SK-N-SH (cell line): ENCODE results near the gene DLG2. TPM values are rescaled to one million over a fixed set of nuclear protein-coding genes. Genes with fewer than 3 reads are reported as not detected.

Experiments
- CTCF ChIA-PET: fragments of 300-600, 350-600 bp; formaldehyde crosslinking; extraction: SDS; loops from one replicate; lab custom pipeline; 2021; lab: Yijun Ruan, JAX
- POLR2A ChIA-PET: fragments of 350-600 bp; sonication (Branson Sonifier 250); formaldehyde crosslinking; extraction: SDS; loops from one replicate; lab custom pipeline; 2020; ENCODE audit warnings: antibody characterized with exemption, inconsistent platforms; lab: Yijun Ruan, JAX
- DNase-seq: peaks from one replicate; pipeline ENCODE4 v3.0.0; 2012
- H2AFZ ChIP-seq: fragments of 200-600 bp; sonication (generic); 2 replicates; pipeline ENCODE4 v1.8.1; 2016; ENCODE audit warnings: antibody characterized with exemption, mild to moderate bottlenecking, low read depth
- H3F3A ChIP-seq: fragments of 200-600 bp; sonication (generic); replicated peaks from 2 replicates; pipeline ENCODE3; 2016; ENCODE audit warnings: antibody characterized with exemption, mild to moderate bottlenecking; ENCODE audit not compliant: insufficient read depth
- H3K27ac ChIP-seq, 2 experiments: fragments of 200-500 bp in 1 of 2; fragments of 200-600 bp in 1 of 2; sonication (Bioruptor generic) in 1 of 2; sonication (generic), shearing (Covaris generic) in 1 of 2; 2 replicates each; pipeline versions ENCODE4 v1.5.1 to v1.6.1; 2014 to 2016; ENCODE audit warnings: low read depth in 2 of 2, inconsistent platforms in 1 of 2, low read length in 1 of 2, mild to moderate bottlenecking in 1 of 2, mixed read lengths in 1 of 2
- H3K27me3 ChIP-seq: fragments of 200-600 bp; sonication (generic), shearing (Covaris generic); 2 replicates; pipeline ENCODE4 v1.6.1; 2016; ENCODE audit warnings: mixed run types; ENCODE audit not compliant: insufficient read depth
- H3K36me3 ChIP-seq, 2 experiments: fragments of 200-500 bp in 1 of 2; fragments of 200-600 bp in 1 of 2; sonication (Bioruptor generic) in 1 of 2; sonication (generic) in 1 of 2; replicated peaks in 1 of 2; 2 replicates each; pipeline versions ENCODE3 to v1.5.1; 2014 to 2016; ENCODE audit warnings: low read length in 1 of 2, mild to moderate bottlenecking in 1 of 2; ENCODE audit not compliant: insufficient read depth in 2 of 2, control insufficient read depth in 1 of 2
- H3K4me1 ChIP-seq, 2 experiments: fragments of 200-500 bp in 1 of 2; fragments of 200-600 bp in 1 of 2; sonication (Bioruptor generic) in 1 of 2; sonication (generic), shearing (Covaris generic) in 1 of 2; 2 replicates each; pipeline versions ENCODE4 v1.5.1 to v1.6.1; 2014 to 2016; ENCODE audit warnings: low read depth in 1 of 2, low read length in 1 of 2, mixed run types in 1 of 2; ENCODE audit not compliant: insufficient read depth in 2 of 2, control insufficient read depth in 1 of 2
- H3K4me2 ChIP-seq: fragments of 200-600 bp; sonication (generic), shearing (Covaris generic); 2 replicates; pipeline ENCODE4 v1.6.1; 2017; ENCODE audit warnings: mixed run types
- H3K4me3 ChIP-seq, 2 experiments: fragments of 200-500 bp in 1 of 2; fragments of 200-600 bp in 1 of 2; sonication (Bioruptor generic) in 1 of 2; sonication (generic), shearing (Covaris generic) in 1 of 2; 2 replicates each; pipeline versions ENCODE4 v1.5.1 to v1.8.1; 2014 to 2016; ENCODE audit warnings: low read depth in 2 of 2, inconsistent platforms in 1 of 2, low read length in 1 of 2, mild to moderate bottlenecking in 1 of 2, mixed read lengths in 1 of 2, moderate library complexity in 1 of 2
- H3K79me2 ChIP-seq: fragments of 200-600 bp; sonication (generic); 2 replicates; pipeline ENCODE4 v1.8.1; 2017; ENCODE audit warnings: mild to moderate bottlenecking; ENCODE audit not compliant: insufficient read depth
- H3K9ac ChIP-seq: fragments of 200-600 bp; sonication (generic); 2 replicates; pipeline ENCODE4 v1.6.1; 2017; ENCODE audit warnings: mixed run types
- H3K9me2 ChIP-seq: fragments of 200-600 bp; sonication (generic); 2 replicates; pipeline ENCODE4 v1.6.1; 2017; ENCODE audit warnings: mixed run types
- H3K9me3 ChIP-seq: fragments of 200-600 bp; sonication (generic); 2 replicates; pipeline ENCODE4 v1.6.1; 2017; ENCODE audit warnings: mixed run types, mild to moderate bottlenecking, moderate library complexity
- H4K20me1 ChIP-seq: fragments of 200-600 bp; sonication (generic); 2 replicates; pipeline ENCODE4 v1.6.1; 2017; ENCODE audit warnings: mild to moderate bottlenecking, mixed run types; ENCODE audit not compliant: insufficient read depth
- CHD2 ChIP-seq: fragments of 150-350 bp; IDR thresholded peaks from 2 replicates; pipeline ENCODE4 v1.6.1; 2018; ENCODE audit warnings: low read length; ENCODE audit not compliant: partially characterized antibody
- EP300 ChIP-seq, 2 experiments: IDR thresholded peaks; 2 replicates each; pipeline versions ENCODE4 v1.4.0 to v1.6.1; 2012; ENCODE audit warnings: borderline replicate concordance in 1 of 2, low read depth in 1 of 2, low read length in 1 of 2
- FOSL2 ChIP-seq: IDR thresholded peaks from 2 replicates; pipeline ENCODE4 v1.4.0; 2012; ENCODE audit warnings: low read depth, mild to moderate bottlenecking, moderate library complexity, borderline replicate concordance
- GATA2 ChIP-seq: sonication (generic); formaldehyde crosslinking; IDR thresholded peaks from 2 replicates; pipeline ENCODE4 v1.5.0; 2020; ENCODE audit warnings: mild to moderate bottlenecking, missing genetic modification reagents
- MXI1 ChIP-seq: IDR thresholded peaks from 2 replicates; pipeline ENCODE4 v1.6.1; 2012; ENCODE audit warnings: mild to moderate bottlenecking, low read depth, low read length, improper control_type of control experiment
- NRF1 ChIP-seq: IDR thresholded peaks from 2 replicates; pipeline ENCODE4 v1.6.1; 2012; ENCODE audit warnings: low read depth, mild to moderate bottlenecking, low read length
- RXRA ChIP-seq: IDR thresholded peaks from 2 replicates; pipeline ENCODE4 v1.4.0; 2012; ENCODE audit warnings: low read depth, mild to moderate bottlenecking, borderline replicate concordance
- SIN3A ChIP-seq: IDR thresholded peaks from 2 replicates; pipeline ENCODE4 v1.6.1; 2012; ENCODE audit warnings: low read depth, mild to moderate bottlenecking, low read length, moderate library complexity, borderline replicate concordance
- SMC3 ChIP-seq: IDR thresholded peaks from 2 replicates; pipeline ENCODE4 v1.6.1; 2012; ENCODE audit warnings: low read depth, low read length, improper control_type of control experiment
- TAF1 ChIP-seq: IDR thresholded peaks from 2 replicates; pipeline ENCODE4 v1.6.1; 2012; ENCODE audit warnings: low read depth, mild to moderate bottlenecking, low read length, moderate library complexity, borderline replicate concordance
- TEAD4 ChIP-seq: IDR thresholded peaks from 2 replicates; pipeline ENCODE4 v1.4.0; 2012; ENCODE audit warnings: mild to moderate bottlenecking, borderline replicate concordance; ENCODE audit not compliant: insufficient read depth
- WGBS: methylation state at CpG from one replicate; pipeline ENCODE4 v1.1.6; 2017; ENCODE audit warnings: low lambda C conversion rate; 5-methylcytosine and 5-hydroxymethylcytosine counted together
- polyA plus RNA-seq, 3 experiments: library from polyadenylated mRNA; depleted of rRNA; stranded (reverse); fragments of >200 nt; gene quantifications; 2 replicates each; pipeline ENCODE4 v1.2.3, GENCODE V29; 2012
- TF ChIP-seq, protein P1 (sequence below): IDR thresholded peaks from 2 replicates; pipeline ENCODE4 v1.4.0; 2012; ENCODE audit warnings: low read depth, borderline replicate concordance
- TF ChIP-seq, protein P2 (sequence below): IDR thresholded peaks from 2 replicates; pipeline ENCODE4; 2012
- TF ChIP-seq, protein P3 (sequence below): IDR thresholded peaks from 2 replicates; pipeline ENCODE4 v1.6.1; 2012; ENCODE audit warnings: mild to moderate bottlenecking, low read depth, low read length, moderate library complexity
- TF ChIP-seq, protein P4 (sequence below): fragments of 150-350 bp; IDR thresholded peaks from 2 replicates; pipeline ENCODE4 v1.6.1; 2016; ENCODE audit warnings: mild to moderate bottlenecking, low read depth, low read length
- TF ChIP-seq, protein P5 (sequence below): fragments of 150-350 bp; IDR thresholded peaks from 2 replicates; pipeline ENCODE4 v1.6.1; 2017; ENCODE audit warnings: antibody characterized with exemption, low read length, low read depth, borderline replicate concordance
- TF ChIP-seq, protein P6 (sequence below): fragments of 200-600 bp; sonication (generic); IDR thresholded peaks from 2 replicates; pipeline ENCODE4 v1.6.1; 2017; ENCODE audit warnings: antibody characterized with exemption, mild to moderate bottlenecking, moderate library complexity

DLG2 gene
- polyA plus RNA-seq, 1 of the 3 experiments (the other 2 are of a cell fraction), result 0.21 TPM

DNA sequence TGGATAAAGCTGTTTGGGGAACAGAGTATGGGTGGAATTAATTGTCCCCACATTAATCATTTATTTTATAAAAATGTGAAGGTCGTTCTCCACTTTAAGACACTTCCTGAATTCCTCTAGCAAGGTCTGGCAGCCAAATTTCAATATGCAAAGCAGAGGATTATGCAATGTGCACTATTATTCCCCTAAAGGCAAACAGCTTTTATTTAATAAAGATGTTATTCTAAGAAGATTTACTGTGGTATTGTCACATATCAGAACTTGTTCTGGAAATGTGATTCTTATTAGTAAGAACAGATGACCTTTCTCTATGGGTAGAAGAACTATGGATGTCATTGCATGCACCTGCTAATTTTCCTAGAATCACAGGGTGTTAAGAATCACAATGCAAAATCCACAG, 1212.2 kb downstream of the DLG2 start:
- H3K9ac ChIP-seq, result no peak overlapping the region
- no peaks in the 10 kb centered on the region for H3F3A ChIP-seq
- no peaks in the 10 kb centered on the region; a peak in 2 of 4 replicates for H3K4me1 ChIP-seq
- no peak overlapping the region for H3K4me3 ChIP-seq
- DNase-seq, result no peak
- H3K79me2 ChIP-seq, result no peaks in the 10 kb centered on the region
- no peak overlapping the region for H3K27ac ChIP-seq
- H2AFZ ChIP-seq, result no peak overlapping the region
- 0% methylated on average over 1 of the region's 1 CpG for WGBS
- no peak overlapping the region for H3K4me2 ChIP-seq
- no peaks in the 10 kb centered on the region for H3K27me3 ChIP-seq
- no peaks in the 10 kb centered on the region for H3K36me3 ChIP-seq
- H3K9me3 ChIP-seq, result no peaks in the 10 kb centered on the region
- H3K9me2 ChIP-seq, result no peaks in the 10 kb centered on the region
- TF ChIP-seq TEAD4, result no peak
- TF ChIP-seq, protein P1, sequence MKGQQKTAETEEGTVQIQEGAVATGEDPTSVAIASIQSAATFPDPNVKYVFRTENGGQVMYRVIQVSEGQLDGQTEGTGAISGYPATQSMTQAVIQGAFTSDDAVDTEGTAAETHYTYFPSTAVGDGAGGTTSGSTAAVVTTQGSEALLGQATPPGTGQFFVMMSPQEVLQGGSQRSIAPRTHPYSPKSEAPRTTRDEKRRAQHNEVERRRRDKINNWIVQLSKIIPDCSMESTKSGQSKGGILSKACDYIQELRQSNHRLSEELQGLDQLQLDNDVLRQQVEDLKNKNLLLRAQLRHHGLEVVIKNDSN, result no peak
- TF ChIP-seq MXI1, result no peak
- peak in 1 of 2 experiments; percentile 20; a peak in 1 of 4 replicates for TF ChIP-seq EP300 (IDR thresholded peaks at IDR 0.05; ENCODE audit: borderline replicate concordance in 1 of 2, low read depth in 1 of 2, low read length in 1 of 2)
- CTCF ChIA-PET, result interaction anchor here (1.0 to 1.3 kb wide), 2 partner anchors 17 to 23 kb away, joined by 3 to 5 read pairs; no protein-coding TSS in a partner anchor
- POLR2A ChIA-PET, result no interaction called here
- no peaks in the 10 kb centered on the region for H4K20me1 ChIP-seq

DNA sequence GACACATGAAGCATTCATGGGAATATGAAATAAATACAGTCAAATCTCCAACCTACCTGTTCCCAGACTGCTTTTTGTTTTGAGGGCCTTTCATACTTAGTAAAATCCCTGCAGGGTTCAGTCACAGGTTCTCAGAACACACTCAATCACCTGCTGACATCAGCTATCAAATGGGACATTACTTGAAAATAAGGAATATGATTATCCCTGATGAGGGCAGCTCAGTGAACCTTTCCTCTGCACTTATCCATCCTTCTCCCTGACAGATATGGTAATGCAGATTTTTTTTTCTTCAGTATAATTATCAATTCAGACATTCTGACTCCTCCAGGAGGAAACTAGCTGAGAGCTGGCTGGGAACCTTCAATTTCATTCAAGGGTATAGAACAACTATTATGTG, 1213.6 kb downstream of the DLG2 start:
- Histone ChIP-seq H3K4me3 (no peak overlapping the region), H3K27ac (no peak overlapping the region), H3F3A (no peaks in the 10 kb centered on the region), H3K36me3 (no peaks in the 10 kb centered on the region), H3K9me3 (no peaks in the 10 kb centered on the region), H4K20me1 (no peaks in the 10 kb centered on the region), H2AFZ (no peak overlapping the region), H3K9me2 (no peaks in the 10 kb centered on the region), H3K9ac (no peak overlapping the region), H3K79me2 (no peaks in the 10 kb centered on the region), H3K27me3 (no peaks in the 10 kb centered on the region), H3K4me1 (peaks cover 0 to 5% of the 10 kb centered on the region in 2 experiments; a peak in 3 of 4 replicates), H3K4me2 (no peak overlapping the region)
- CTCF ChIA-PET, result interaction anchor here (0.9 kb wide), 1 partner anchor 31 kb away, joined by 3 read pairs; no protein-coding TSS in a partner anchor
- POLR2A ChIA-PET, result no interaction called here
- DNase-seq, result no peak
- TF ChIP-seq NRF1 (no peak), RXRA (no peak), GATA2 (CRISPR knock-in tag) (no peak), SMC3 (no peak), CHD2 (no peak), FOSL2 (no peak), EP300 (IDR thresholded peaks at IDR 0.05; ENCODE audit: borderline replicate concordance in 1 of 2, low read depth in 1 of 2, low read length in 1 of 2) (no peak), TAF1 (no peak), SIN3A (no peak)
- TF ChIP-seq, protein P2, sequence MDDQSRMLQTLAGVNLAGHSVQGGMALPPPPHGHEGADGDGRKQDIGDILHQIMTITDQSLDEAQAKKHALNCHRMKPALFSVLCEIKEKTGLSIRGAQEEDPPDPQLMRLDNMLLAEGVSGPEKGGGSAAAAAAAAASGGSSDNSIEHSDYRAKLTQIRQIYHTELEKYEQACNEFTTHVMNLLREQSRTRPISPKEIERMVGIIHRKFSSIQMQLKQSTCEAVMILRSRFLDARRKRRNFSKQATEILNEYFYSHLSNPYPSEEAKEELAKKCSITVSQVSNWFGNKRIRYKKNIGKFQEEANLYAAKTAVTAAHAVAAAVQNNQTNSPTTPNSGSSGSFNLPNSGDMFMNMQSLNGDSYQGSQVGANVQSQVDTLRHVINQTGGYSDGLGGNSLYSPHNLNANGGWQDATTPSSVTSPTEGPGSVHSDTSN, result no peak
- TF ChIP-seq, protein P3, sequence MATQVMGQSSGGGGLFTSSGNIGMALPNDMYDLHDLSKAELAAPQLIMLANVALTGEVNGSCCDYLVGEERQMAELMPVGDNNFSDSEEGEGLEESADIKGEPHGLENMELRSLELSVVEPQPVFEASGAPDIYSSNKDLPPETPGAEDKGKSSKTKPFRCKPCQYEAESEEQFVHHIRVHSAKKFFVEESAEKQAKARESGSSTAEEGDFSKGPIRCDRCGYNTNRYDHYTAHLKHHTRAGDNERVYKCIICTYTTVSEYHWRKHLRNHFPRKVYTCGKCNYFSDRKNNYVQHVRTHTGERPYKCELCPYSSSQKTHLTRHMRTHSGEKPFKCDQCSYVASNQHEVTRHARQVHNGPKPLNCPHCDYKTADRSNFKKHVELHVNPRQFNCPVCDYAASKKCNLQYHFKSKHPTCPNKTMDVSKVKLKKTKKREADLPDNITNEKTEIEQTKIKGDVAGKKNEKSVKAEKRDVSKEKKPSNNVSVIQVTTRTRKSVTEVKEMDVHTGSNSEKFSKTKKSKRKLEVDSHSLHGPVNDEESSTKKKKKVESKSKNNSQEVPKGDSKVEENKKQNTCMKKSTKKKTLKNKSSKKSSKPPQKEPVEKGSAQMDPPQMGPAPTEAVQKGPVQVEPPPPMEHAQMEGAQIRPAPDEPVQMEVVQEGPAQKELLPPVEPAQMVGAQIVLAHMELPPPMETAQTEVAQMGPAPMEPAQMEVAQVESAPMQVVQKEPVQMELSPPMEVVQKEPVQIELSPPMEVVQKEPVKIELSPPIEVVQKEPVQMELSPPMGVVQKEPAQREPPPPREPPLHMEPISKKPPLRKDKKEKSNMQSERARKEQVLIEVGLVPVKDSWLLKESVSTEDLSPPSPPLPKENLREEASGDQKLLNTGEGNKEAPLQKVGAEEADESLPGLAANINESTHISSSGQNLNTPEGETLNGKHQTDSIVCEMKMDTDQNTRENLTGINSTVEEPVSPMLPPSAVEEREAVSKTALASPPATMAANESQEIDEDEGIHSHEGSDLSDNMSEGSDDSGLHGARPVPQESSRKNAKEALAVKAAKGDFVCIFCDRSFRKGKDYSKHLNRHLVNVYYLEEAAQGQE, result no peak
- TF ChIP-seq, protein P4, sequence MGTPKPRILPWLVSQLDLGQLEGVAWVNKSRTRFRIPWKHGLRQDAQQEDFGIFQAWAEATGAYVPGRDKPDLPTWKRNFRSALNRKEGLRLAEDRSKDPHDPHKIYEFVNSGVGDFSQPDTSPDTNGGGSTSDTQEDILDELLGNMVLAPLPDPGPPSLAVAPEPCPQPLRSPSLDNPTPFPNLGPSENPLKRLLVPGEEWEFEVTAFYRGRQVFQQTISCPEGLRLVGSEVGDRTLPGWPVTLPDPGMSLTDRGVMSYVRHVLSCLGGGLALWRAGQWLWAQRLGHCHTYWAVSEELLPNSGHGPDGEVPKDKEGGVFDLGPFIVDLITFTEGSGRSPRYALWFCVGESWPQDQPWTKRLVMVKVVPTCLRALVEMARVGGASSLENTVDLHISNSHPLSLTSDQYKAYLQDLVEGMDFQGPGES, result no peak
- TF ChIP-seq, protein P5, sequence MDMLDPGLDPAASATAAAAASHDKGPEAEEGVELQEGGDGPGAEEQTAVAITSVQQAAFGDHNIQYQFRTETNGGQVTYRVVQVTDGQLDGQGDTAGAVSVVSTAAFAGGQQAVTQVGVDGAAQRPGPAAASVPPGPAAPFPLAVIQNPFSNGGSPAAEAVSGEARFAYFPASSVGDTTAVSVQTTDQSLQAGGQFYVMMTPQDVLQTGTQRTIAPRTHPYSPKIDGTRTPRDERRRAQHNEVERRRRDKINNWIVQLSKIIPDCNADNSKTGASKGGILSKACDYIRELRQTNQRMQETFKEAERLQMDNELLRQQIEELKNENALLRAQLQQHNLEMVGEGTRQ, result no peak
- TF ChIP-seq, protein P6, sequence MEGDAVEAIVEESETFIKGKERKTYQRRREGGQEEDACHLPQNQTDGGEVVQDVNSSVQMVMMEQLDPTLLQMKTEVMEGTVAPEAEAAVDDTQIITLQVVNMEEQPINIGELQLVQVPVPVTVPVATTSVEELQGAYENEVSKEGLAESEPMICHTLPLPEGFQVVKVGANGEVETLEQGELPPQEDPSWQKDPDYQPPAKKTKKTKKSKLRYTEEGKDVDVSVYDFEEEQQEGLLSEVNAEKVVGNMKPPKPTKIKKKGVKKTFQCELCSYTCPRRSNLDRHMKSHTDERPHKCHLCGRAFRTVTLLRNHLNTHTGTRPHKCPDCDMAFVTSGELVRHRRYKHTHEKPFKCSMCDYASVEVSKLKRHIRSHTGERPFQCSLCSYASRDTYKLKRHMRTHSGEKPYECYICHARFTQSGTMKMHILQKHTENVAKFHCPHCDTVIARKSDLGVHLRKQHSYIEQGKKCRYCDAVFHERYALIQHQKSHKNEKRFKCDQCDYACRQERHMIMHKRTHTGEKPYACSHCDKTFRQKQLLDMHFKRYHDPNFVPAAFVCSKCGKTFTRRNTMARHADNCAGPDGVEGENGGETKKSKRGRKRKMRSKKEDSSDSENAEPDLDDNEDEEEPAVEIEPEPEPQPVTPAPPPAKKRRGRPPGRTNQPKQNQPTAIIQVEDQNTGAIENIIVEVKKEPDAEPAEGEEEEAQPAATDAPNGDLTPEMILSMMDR, result no peak
